HCT116 (cell line): ENCODE data around the gene UBE2D2. TPM values are rescaled to one million over a fixed set of nuclear protein-coding genes. Genes with fewer than 3 reads are reported as not detected.

Experiments used
- ATAC-seq: fragments of 200-7000 bp; cut with Tn5 transposase; 2 replicates; pipeline ENCODE4 v1.9.1; 2020; ENCODE audit warnings: mild to moderate bottlenecking, moderate library complexity
- BruUV-seq: library from RNA; stranded (reverse); fragments of 400-500 nt; replicated peaks from 2 replicates; lab custom pipeline; 2021; lab: Mats Ljungman, UMichigan
- CTCF ChIA-PET: fragments of 300-600 bp; sonication (Branson Sonifier 250); formaldehyde crosslinking; loops from one replicate; lab custom pipeline; 2021; ENCODE audit warnings: antibody characterized with exemption; lab: Charles Lee
- POLR2A ChIA-PET: fragments of 300-600, 350-600 bp; sonication (Branson Sonifier 250); formaldehyde crosslinking; loops from one replicate; lab custom pipeline; 2021; ENCODE audit warnings: antibody characterized with exemption; lab: Charles Lee
- RAD21 ChIA-PET, 2 experiments: fragments of 300-600 bp; sonication (Branson Sonifier 250); formaldehyde crosslinking; loops; one replicate each; lab custom pipeline; 2023; ENCODE audit warnings: low total read pairs in 2 of 2; ENCODE audit not compliant: uncharacterized antibody in 2 of 2, unreplicated experiment in 2 of 2, low non-redundant PET in 1 of 2; lab: Charles Lee
- DNase-seq: peaks from one replicate; pipeline ENCODE4 v3.0.0-alpha.2; 2010; ENCODE audit warnings: low read depth, low spot score
- H2AFZ ChIP-seq: fragments of 200-600 bp; shearing (Covaris generic), sonication (generic); 2 replicates; pipeline ENCODE4 v1.6.1; 2017; ENCODE audit warnings: low read depth, mixed run types, mixed read lengths, antibody characterized with exemption, low read length; ENCODE audit not compliant: poor library complexity, severe bottlenecking
- H3K27ac ChIP-seq: 2 replicates; pipeline ENCODE4 v1.5.1; 2012; ENCODE audit warnings: low read depth, low read length
- H3K27me3 ChIP-seq: fragments of 200-600 bp; sonication (generic); 2 replicates; pipeline ENCODE4 v1.6.1; 2016; ENCODE audit warnings: mixed run types, low read length, mixed read lengths; ENCODE audit not compliant: insufficient read depth
- H3K36me3 ChIP-seq, 2 experiments: fragments of 200-500 bp in 1 of 2; fragments of 200-600 bp in 1 of 2; sonication (Bioruptor generic) in 1 of 2; sonication (generic) in 1 of 2; 2 replicates each; pipeline versions ENCODE4 v1.5.1 to v1.6.1; 2014 to 2016; ENCODE audit warnings: low read length in 2 of 2, inconsistent platforms in 1 of 2, mixed read lengths in 1 of 2, mixed run types in 1 of 2; ENCODE audit not compliant: insufficient read depth in 2 of 2, control insufficient read depth in 1 of 2
- H3K4me1 ChIP-seq, 2 experiments: fragments of 200-600 bp in 1 of 2; sonication (generic) in 1 of 2; 2 replicates each; pipeline versions ENCODE4 v1.5.1 to v1.6.1; 2012 to 2017; ENCODE audit warnings: low read length in 2 of 2, inconsistent platforms in 1 of 2, mild to moderate bottlenecking in 1 of 2, mixed read lengths in 1 of 2, mixed run types in 1 of 2, moderate library complexity in 1 of 2; ENCODE audit not compliant: insufficient read depth in 2 of 2, control insufficient read depth in 1 of 2
- H3K4me2 ChIP-seq: fragments of 200-600 bp; sonication (generic); 2 replicates; pipeline ENCODE4 v1.6.1; 2017; ENCODE audit warnings: mixed run types, low read length, mixed read lengths
- H3K4me3 ChIP-seq, 2 experiments: fragments of 200-600 bp in 1 of 2; sonication (generic) in 1 of 2; replicated peaks in 1 of 2; 2 replicates each; pipeline ENCODE4 v1.5.1; 2011 to 2016; ENCODE audit warnings: low read length in 2 of 2, control low read depth in 1 of 2, low read depth in 1 of 2, mild to moderate bottlenecking in 1 of 2, mixed read lengths in 1 of 2, mixed run types in 1 of 2
- H3K79me2 ChIP-seq: fragments of 200-600 bp; sonication (generic); 2 replicates; pipeline ENCODE4 v1.6.1; 2017; ENCODE audit warnings: mild to moderate bottlenecking, mixed run types, low read length, moderate library complexity, mixed read lengths; ENCODE audit not compliant: insufficient read depth
- H3K9ac ChIP-seq: fragments of 200-600 bp; sonication (generic); 2 replicates; pipeline ENCODE4 v1.6.1; 2016; ENCODE audit warnings: low read length, mixed read lengths
- H3K9me2 ChIP-seq: fragments of 200-600 bp; sonication (generic), shearing (Covaris generic); 2 replicates; pipeline ENCODE4 v1.6.1; 2017; ENCODE audit warnings: mixed run types, mild to moderate bottlenecking, moderate library complexity; ENCODE audit not compliant: insufficient read depth
- H3K9me3 ChIP-seq, 2 experiments: fragments of 200-500 bp in 1 of 2; fragments of 200-600 bp in 1 of 2; sonication (Bioruptor generic) in 1 of 2; sonication (generic) in 1 of 2; 2 replicates each; pipeline ENCODE4 v1.6.1; 2014 to 2017; ENCODE audit warnings: low read length in 2 of 2, mixed read lengths in 2 of 2, inconsistent platforms in 1 of 2, low read depth in 1 of 2, mild to moderate bottlenecking in 1 of 2, mixed run types in 1 of 2, moderate library complexity in 1 of 2; ENCODE audit not compliant: control insufficient read depth in 1 of 2, insufficient read depth in 1 of 2
- H4K20me1 ChIP-seq: fragments of 200-600 bp; sonication (generic), shearing (Covaris generic); 2 replicates; pipeline ENCODE4 v1.6.1; 2017; ENCODE audit warnings: mixed run types, mild to moderate bottlenecking, moderate library complexity; ENCODE audit not compliant: insufficient read depth
- CEBPB ChIP-seq: IDR thresholded peaks from 2 replicates; pipeline ENCODE4 v1.6.1; 2012; ENCODE audit warnings: low read depth
- CTCF ChIP-seq, 3 experiments: fragments of 200-600 bp in 1 of 3; sonication (generic) in 1 of 3; IDR thresholded peaks in 2 of 3; conservative IDR thresholded peaks in 1 of 3; 2 replicates each; pipeline ENCODE4 v1.5.1; 2012 to 2017; ENCODE audit warnings: low read depth in 2 of 3, low read length in 2 of 3, antibody characterized with exemption in 1 of 3, borderline replicate concordance in 1 of 3, control low read depth in 1 of 3, mild to moderate bottlenecking in 1 of 3, mixed read lengths in 1 of 3, mixed run types in 1 of 3, moderate library complexity in 1 of 3; ENCODE audit not compliant: insufficient read depth in 1 of 3
- EGR1 ChIP-seq: IDR thresholded peaks from 2 replicates; pipeline ENCODE4 v1.6.1; 2012; ENCODE audit warnings: low read depth
- ELF1 ChIP-seq: IDR thresholded peaks from 2 replicates; pipeline ENCODE4 v1.6.1; 2012; ENCODE audit warnings: low read depth, borderline replicate concordance
- EZH2phosphoT487 ChIP-seq: fragments of 200-600 bp; IDR thresholded peaks from 2 replicates; pipeline ENCODE4 v1.6.1; 2018; ENCODE audit warnings: antibody characterized with exemption, borderline replicate concordance
- MAX ChIP-seq: IDR thresholded peaks from 2 replicates; pipeline ENCODE4 v1.6.1; 2012
- POLR2AphosphoS5 ChIP-seq: IDR thresholded peaks from 2 replicates; pipeline ENCODE4 v1.6.1; 2011; ENCODE audit warnings: mild to moderate bottlenecking, low read depth, low read length, moderate library complexity
- RAD21 ChIP-seq: IDR thresholded peaks from 2 replicates; pipeline ENCODE4 v1.6.1; 2012; ENCODE audit warnings: low read depth, mild to moderate bottlenecking
- SRF ChIP-seq: IDR thresholded peaks from 2 replicates; pipeline ENCODE4 v1.6.1; 2012; ENCODE audit warnings: low read depth
- YY1 ChIP-seq: IDR thresholded peaks from 2 replicates; pipeline ENCODE4 v1.6.1; 2011; ENCODE audit warnings: low read length, low read depth, moderate library complexity, mild to moderate bottlenecking; ENCODE audit not compliant: insufficient replicate concordance; ENCODE audit errors: extremely low read depth
- ZFX ChIP-seq: fragments of 450-650 bp; IDR thresholded peaks from 2 replicates; pipeline ENCODE4 v1.6.1; 2017
- intact Hi-C: fragments of 100-400 bp; cut with micrococcal nuclease; formaldehyde crosslinking; loops from 2 replicates; pipeline ENCODE4 v1.10.0; 2022
- total RNA-seq: library from RNA; stranded (reverse); gene quantifications from one replicate; pipeline ENCODE4 v1.2.1, GENCODE V29; 2021; ENCODE audit not compliant: unreplicated experiment

The UBE2D2 gene
- total RNA-seq, 1 experiment from 2014 or later = 140 TPM

GRCh38 chr5:139531772-139532169, 29.4 kb upstream of the UBE2D2 start:
- Histone ChIP-seq H2AFZ (no peak overlapping the region), H3K36me3 (no peaks in the 10 kb centered on the region), H3K9me3 (no peaks in the 10 kb centered on the region), H4K20me1 (no peaks in the 10 kb centered on the region), H3K27ac (no peak overlapping the region), H3K79me2 (no peaks in the 10 kb centered on the region), H3K9me2 (no peaks in the 10 kb centered on the region), H3K4me1 (no peaks in the 10 kb centered on the region), H3K27me3 (no peaks in the 10 kb centered on the region), H3K4me2 (no peak overlapping the region), H3K9ac (no peak overlapping the region), H3K4me3 (no peak overlapping the region)
- no peak for DNase-seq
- CTCF ChIA-PET = no interaction called here
- POLR2A ChIA-PET = no interaction called here
- BruUV-seq = no TSS peak
- ATAC-seq = no peak
- RAD21 ChIA-PET = no interaction called here
- TF ChIP-seq CEBPB = no peak
- TF ChIP-seq EZH2phosphoT487 = no peak
- no peak for TF ChIP-seq YY1
- TF ChIP-seq CTCF (IDR thresholded peaks at IDR 0.05 in 2 of 3, conservative IDR thresholded peaks at IDR 0.05 in 1 of 3; ENCODE audit: borderline replicate concordance in 1 of 3, insufficient read depth in 1 of 3, low read depth in 2 of 3, low read length in 2 of 3) = no peak
- TF ChIP-seq POLR2AphosphoS5 = no peak
- no peak for TF ChIP-seq RAD21
- no peak for TF ChIP-seq SRF
- no peak for TF ChIP-seq EGR1
- intact Hi-C loops = no loop called here

- DNase-seq (no peak), ATAC-seq (peak; percentile 98)
- Histone ChIP-seq H3K4me3 (no peak overlapping the region), H3K9me2 (no peaks in the 10 kb centered on the region), H3K9me3 (no peaks in the 10 kb centered on the region), H3K4me1 (peaks cover 0 to 8% of the 10 kb centered on the region in 2 experiments; a peak in 1 of 4 replicates), H3K36me3 (no peaks in the 10 kb centered on the region), H3K9ac (0 out of 2 replicates have a peak overlapping the region, but pooled peaks have one; percentile 25), H3K27ac (no peak overlapping the region), H2AFZ (peak overlapping the region; percentile 59), H3K27me3 (no peaks in the 10 kb centered on the region), H3K79me2 (no peaks in the 10 kb centered on the region), H4K20me1 (no peaks in the 10 kb centered on the region), H3K4me2 (peak overlapping the region; percentile 57)
- no TSS peak for BruUV-seq
- ChIA-PET RAD21 (no interaction called here), CTCF (no interaction called here), POLR2A (no interaction called here)
- intact Hi-C loops = no loop called here
- TF ChIP-seq POLR2AphosphoS5 (no peak), ZFX (no peak), RAD21 (peak; percentile 26; the same call in 1 of the 2 replicates), CTCF (IDR thresholded peaks at IDR 0.05 in 2 of 3, conservative IDR thresholded peaks at IDR 0.05 in 1 of 3; ENCODE audit: borderline replicate concordance in 1 of 3, insufficient read depth in 1 of 3, low read depth in 2 of 3, low read length in 2 of 3) (peak in 2 of 3 experiments; percentile 8 to 26; a peak in 1 of 6 replicates), ELF1 (no peak), MAX (no peak)
Measured at GRCh38 chr5:139543423-139543991, 17.6 kb upstream of the UBE2D2 start.
